ENCODE data around the gene UBL4A.

The UBL4A gene

DNA sequence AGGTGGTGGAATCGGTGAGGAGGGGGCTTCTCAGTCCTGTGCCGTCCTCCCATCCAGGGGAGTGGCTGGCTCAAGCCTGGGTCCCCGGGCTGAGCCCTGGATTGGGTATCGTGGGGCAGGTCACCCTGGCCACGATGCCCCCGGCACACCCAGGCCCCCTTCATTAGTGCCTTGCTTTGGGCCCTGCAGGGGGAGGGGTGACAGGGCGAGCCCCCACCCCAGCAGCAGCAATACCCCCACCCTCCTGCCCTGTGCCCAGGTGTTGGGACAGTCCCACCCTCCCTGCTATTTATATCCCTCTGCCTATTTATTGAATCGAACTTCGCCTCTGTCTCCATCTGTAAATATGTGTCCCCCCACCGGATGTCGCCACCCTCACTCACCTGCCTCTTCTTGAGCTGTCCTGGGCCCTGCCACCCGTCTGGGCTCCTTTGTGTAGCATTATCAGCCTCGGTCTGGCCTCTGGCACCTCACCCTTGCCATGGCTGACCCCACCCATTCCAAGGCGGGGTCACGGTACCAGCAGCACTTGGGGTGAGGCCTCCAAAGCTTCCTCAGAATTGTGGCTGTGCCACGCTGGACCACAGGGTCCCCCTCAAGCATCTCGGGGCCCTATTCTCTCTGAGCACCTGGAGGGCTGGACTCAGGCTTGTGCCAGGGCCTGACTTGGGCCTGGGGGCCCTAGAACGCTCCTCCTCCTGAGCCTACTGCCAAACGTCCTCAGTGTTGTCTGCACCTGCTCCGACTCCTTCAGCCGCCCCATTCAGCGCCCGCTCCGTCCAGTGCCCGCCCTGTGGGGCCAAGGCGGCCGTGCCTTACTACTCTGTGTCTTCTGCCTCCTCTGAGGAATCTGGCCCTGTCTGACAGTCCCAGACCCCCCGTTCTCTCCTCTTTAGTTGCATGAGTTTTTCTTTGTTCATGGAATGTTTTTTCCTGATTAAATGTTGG lies 13.5 kb downstream of the UBL4A start:
- no peak for DNase-seq (ENCODE audit: low read depth)
- TF ChIP-seq, protein P1, sequence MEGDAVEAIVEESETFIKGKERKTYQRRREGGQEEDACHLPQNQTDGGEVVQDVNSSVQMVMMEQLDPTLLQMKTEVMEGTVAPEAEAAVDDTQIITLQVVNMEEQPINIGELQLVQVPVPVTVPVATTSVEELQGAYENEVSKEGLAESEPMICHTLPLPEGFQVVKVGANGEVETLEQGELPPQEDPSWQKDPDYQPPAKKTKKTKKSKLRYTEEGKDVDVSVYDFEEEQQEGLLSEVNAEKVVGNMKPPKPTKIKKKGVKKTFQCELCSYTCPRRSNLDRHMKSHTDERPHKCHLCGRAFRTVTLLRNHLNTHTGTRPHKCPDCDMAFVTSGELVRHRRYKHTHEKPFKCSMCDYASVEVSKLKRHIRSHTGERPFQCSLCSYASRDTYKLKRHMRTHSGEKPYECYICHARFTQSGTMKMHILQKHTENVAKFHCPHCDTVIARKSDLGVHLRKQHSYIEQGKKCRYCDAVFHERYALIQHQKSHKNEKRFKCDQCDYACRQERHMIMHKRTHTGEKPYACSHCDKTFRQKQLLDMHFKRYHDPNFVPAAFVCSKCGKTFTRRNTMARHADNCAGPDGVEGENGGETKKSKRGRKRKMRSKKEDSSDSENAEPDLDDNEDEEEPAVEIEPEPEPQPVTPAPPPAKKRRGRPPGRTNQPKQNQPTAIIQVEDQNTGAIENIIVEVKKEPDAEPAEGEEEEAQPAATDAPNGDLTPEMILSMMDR (conservative IDR thresholded peaks at IDR 0.05; ENCODE audit: low read depth, low read length): no peak
- H3K4me3 ChIP-seq (ENCODE audit: low read depth, low read length): no peak overlapping the region

DNA sequence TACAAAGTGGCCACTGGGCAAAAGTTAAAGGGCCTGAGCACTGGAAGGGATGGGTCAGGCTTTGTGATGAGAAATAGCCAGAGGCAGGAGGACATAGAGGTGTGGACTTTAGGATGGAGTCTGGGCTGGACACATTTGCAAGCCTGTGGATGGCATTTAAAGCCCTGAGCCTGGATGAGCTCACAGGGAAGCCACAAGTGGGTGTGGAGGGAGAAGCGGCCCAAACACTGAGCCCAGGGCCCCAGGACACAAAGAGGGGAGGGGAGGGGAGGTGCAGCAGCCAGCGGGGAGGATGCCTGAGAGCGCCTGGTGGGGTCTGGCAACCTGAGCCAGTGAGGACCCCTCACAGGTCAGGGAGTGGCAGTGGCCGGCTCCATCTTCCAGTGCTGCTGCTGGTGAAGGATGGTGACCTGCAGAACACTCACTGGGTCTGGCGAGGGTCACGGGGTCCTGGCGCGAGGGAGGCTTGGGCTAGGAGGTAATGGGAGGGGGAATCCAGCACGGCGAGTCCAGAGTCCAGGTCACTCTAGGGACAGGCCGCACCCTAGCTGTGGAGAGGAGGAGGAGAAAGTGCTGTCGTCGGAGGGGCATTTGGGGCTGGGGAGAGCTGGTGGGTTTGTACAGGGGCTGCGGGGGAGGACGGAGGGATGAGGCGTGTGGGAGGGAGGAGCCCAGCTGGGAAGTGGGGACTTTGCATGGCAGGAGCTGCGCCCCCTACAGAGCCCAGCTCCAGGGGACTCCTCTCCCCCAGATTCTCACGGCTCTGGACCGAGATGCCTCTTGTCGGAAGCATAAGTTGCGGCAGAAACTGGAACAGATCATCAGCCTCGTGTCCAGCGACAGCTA lies 14.4 kb downstream of the UBL4A start:
- no peak overlapping the region for H3K4me3 ChIP-seq (ENCODE audit: low read depth, low read length)
- no peak for DNase-seq (ENCODE audit: low read depth)
- TF ChIP-seq, protein P1 (conservative IDR thresholded peaks at IDR 0.05; ENCODE audit: low read depth, low read length): no peak

DNA sequence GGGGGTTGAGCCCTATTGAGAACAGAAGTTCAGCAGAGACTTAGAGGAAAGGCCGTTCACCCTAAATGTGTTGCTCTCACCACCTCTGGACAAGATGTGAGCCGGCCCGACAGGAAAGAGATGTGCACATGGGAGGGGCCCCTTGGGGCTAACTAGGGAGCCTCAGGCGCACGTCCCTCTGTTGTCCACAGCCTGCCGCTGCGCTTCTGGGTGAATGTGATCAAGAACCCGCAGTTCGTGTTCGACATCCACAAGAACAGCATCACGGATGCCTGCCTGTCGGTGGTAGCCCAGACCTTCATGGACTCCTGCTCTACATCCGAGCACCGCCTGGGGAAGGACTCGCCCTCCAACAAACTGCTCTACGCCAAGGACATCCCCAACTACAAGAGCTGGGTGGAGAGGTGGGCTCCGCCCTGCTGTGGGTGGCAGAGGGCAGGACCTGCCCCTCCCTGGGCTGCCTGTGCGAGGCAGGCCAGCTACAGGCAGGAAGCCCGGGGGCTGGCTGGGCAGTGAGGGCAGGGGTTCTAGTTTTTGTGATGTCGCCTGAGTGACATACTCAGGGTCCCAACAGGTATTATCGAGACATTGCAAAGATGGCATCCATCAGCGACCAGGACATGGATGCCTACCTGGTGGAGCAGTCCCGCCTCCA lies 15.4 kb downstream of the UBL4A start:
- DNase-seq (ENCODE audit: low read depth): no peak

DNA sequence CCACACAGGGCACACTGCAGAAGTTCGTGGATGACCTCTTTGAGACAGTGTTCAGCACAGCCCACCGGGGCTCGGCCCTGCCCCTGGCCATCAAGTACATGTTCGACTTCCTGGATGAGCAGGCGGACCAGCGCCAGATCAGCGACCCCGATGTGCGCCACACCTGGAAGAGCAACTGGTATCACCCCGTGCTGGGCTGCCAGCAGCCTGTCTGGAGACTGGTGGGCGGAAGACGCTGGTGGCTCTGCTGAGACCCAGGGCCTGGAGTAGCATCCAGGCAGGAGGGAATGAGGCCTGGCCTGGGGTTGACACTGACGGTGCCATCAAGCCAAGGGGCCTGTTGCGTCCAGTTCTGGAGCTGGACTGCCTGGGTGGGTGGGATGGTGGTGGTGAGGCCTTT lies 16.0 kb downstream of the UBL4A start:
- no peak for DNase-seq (ENCODE audit: low read depth)
- TF ChIP-seq, protein P1 (conservative IDR thresholded peaks at IDR 0.05; ENCODE audit: low read depth, low read length): no peak
- H3K4me3 ChIP-seq (ENCODE audit: low read depth, low read length): no peak overlapping the region

More for the DNA sequence above, 15.4 kb downstream of the UBL4A start:
- TF ChIP-seq, protein P1 (conservative IDR thresholded peaks at IDR 0.05; ENCODE audit: low read depth, low read length): no peak
- H3K4me3 ChIP-seq (ENCODE audit: low read depth, low read length): no peak overlapping the region

DNA sequence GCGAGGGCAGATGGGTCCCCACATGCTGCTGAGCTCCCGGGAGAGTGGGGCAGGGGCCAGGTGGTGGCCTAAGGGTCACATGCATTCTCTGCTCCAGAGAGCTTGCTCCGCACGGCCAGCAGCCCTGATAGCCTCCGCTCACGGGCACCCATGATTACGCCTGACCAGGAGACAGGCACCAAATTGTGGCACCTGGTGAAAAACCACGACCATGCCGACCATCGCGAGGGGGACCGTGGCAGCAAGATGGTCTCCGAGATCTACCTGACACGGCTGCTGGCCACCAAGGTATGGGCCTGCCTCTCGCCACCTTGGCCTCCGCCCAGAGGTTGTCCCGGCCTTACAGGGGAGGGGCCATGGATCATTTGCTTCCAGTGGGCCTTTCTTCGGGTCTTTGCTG lies 16.5 kb downstream of the UBL4A start:
- no peak overlapping the region for H3K4me3 ChIP-seq (ENCODE audit: low read depth, low read length)
- TF ChIP-seq, protein P1 (conservative IDR thresholded peaks at IDR 0.05; ENCODE audit: low read depth, low read length): no peak
- no peak for DNase-seq (ENCODE audit: low read depth)

DNA sequence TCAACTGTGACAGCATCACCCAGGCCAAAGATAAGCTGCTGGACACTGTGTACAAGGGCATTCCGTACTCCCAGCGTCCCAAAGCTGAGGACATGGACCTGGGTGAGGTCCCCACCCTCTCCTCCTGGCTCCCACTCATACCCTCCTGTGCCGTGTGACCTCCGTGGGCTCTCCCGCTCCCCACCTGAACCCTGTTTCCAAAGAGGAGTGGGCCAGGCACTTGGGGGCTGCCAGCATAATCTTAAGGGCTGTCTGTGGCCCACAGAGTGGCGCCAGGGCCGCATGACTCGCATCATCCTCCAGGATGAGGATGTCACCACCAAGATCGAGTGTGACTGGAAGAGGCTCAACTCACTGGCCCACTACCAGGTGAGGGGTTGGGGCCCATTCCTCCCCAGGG lies 17.3 kb downstream of the UBL4A start:
- DNase-seq (ENCODE audit: low read depth): no peak
- TF ChIP-seq, protein P1 (conservative IDR thresholded peaks at IDR 0.05; ENCODE audit: low read depth, low read length): no peak
- no peak overlapping the region for H3K4me3 ChIP-seq (ENCODE audit: low read depth, low read length)
